ENCODE data around the gene CTNNA2.

Gene CTNNA2

GRCh38 chr2:80222644-80223043 lies 709.8 kb downstream of the CTNNA2 start:
- no peak for DNase-seq (ENCODE audit: low read depth)

GRCh38 chr2:80231421-80231820 lies 718.6 kb downstream of the CTNNA2 start:
- DNase-seq (ENCODE audit: low read depth): no peak

GRCh38 chr2:80233333-80233732 lies 720.5 kb downstream of the CTNNA2 start:
- DNase-seq (ENCODE audit: low read depth): no peak

- DNase-seq (ENCODE audit: low read depth): no peak
Observed at GRCh38 chr2:80238692-80239469, 726.0 kb downstream of the CTNNA2 start.

GRCh38 chr2:80242355-80242910 lies 729.6 kb downstream of the CTNNA2 start:
- no peak for DNase-seq (ENCODE audit: low read depth)

GRCh38 chr2:80244905-80245584 lies 732.2 kb downstream of the CTNNA2 start:
- DNase-seq (ENCODE audit: low read depth): no peak

GRCh38 chr2:80246534-80246933 lies 733.7 kb downstream of the CTNNA2 start:
- no peak for DNase-seq (ENCODE audit: low read depth)

- DNase-seq (ENCODE audit: low read depth): no peak
Observed at GRCh38 chr2:80247339-80247738, 734.5 kb downstream of the CTNNA2 start.

GRCh38 chr2:80248146-80248545 lies 735.3 kb downstream of the CTNNA2 start:
- DNase-seq (ENCODE audit: low read depth): no peak

- no peak for DNase-seq (ENCODE audit: low read depth)
Observed at GRCh38 chr2:80252294-80252986, 739.6 kb downstream of the CTNNA2 start.

GRCh38 chr2:80255918-80256781 lies 743.3 kb downstream of the CTNNA2 start:
- no peak for DNase-seq (ENCODE audit: low read depth)

GRCh38 chr2:80256782-80257167 lies 743.9 kb downstream of the CTNNA2 start:
- DNase-seq (ENCODE audit: low read depth): no peak

GRCh38 chr2:80257450-80257849 lies 744.6 kb downstream of the CTNNA2 start:
- DNase-seq (ENCODE audit: low read depth): no peak

- DNase-seq (ENCODE audit: low read depth): no peak
Observed at GRCh38 chr2:80258341-80258740, 745.5 kb downstream of the CTNNA2 start.

- no peak for DNase-seq (ENCODE audit: low read depth)
Observed at GRCh38 chr2:80258793-80259192, 745.9 kb downstream of the CTNNA2 start.

- DNase-seq (ENCODE audit: low read depth): no peak
Observed at GRCh38 chr2:80259292-80259691, 746.4 kb downstream of the CTNNA2 start.

GRCh38 chr2:80266231-80266630 lies 753.4 kb downstream of the CTNNA2 start:
- DNase-seq (ENCODE audit: low read depth): no peak

- no peak for DNase-seq (ENCODE audit: low read depth)
Observed at GRCh38 chr2:80269806-80270205, 757.0 kb downstream of the CTNNA2 start.

- no peak for DNase-seq (ENCODE audit: low read depth)
Observed at GRCh38 chr2:80280598-80280997, 767.7 kb downstream of the CTNNA2 start.

- DNase-seq (ENCODE audit: low read depth): no peak
Observed at GRCh38 chr2:80281049-80281448, 768.2 kb downstream of the CTNNA2 start.

- DNase-seq (ENCODE audit: low read depth): no peak
Observed at GRCh38 chr2:80288576-80288975, 775.7 kb downstream of the CTNNA2 start.

GRCh38 chr2:80291656-80292055 lies 778.8 kb downstream of the CTNNA2 start:
- DNase-seq (ENCODE audit: low read depth): no peak

All from stimulated activated CD8-positive, alpha-beta memory T cell treated with anti-CD3 and anti-CD28 coated beads, Interleukin-7, amount 100 ng/mL, for 24 hours (primary cell).